ENCODE data around the gene TRPC4AP.

DNA sequence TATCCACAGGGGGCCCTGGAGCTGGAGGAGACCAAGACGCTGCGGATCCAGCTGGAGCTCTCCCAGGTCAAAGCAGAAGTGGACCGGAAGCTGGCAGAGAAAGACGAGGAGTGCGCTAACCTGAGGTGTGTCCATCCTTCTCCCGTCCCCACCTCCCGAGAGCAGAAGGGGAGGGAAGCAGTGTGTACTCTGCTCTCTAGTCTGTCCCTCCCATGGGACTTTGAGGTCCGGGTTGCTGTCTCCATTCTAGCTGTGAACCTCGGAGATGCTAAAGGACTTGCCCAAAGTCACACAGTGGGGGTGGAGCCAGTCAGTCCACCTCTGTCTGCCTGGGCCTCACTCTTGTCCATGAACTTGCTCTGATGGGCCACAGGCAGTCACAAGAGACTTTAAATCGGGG is 92.8 kb downstream of the TRPC4AP start:
- TF ChIP-seq, protein P1, sequence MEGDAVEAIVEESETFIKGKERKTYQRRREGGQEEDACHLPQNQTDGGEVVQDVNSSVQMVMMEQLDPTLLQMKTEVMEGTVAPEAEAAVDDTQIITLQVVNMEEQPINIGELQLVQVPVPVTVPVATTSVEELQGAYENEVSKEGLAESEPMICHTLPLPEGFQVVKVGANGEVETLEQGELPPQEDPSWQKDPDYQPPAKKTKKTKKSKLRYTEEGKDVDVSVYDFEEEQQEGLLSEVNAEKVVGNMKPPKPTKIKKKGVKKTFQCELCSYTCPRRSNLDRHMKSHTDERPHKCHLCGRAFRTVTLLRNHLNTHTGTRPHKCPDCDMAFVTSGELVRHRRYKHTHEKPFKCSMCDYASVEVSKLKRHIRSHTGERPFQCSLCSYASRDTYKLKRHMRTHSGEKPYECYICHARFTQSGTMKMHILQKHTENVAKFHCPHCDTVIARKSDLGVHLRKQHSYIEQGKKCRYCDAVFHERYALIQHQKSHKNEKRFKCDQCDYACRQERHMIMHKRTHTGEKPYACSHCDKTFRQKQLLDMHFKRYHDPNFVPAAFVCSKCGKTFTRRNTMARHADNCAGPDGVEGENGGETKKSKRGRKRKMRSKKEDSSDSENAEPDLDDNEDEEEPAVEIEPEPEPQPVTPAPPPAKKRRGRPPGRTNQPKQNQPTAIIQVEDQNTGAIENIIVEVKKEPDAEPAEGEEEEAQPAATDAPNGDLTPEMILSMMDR (IDR thresholded peaks at IDR 0.05) = no peak
- TF ChIP-seq POLR2A (IDR thresholded peaks at IDR 0.05) (no peak), EP300 (IDR thresholded peaks at IDR 0.05) (no peak), POLR2AphosphoS5 (IDR thresholded peaks at IDR 0.05) (no peak)

Measured in suprapubic skin (tissue), 4 donors.